PC-9 (cell line): ENCODE data around the gene XIRP1.

Experiments
- EZH2 ChIP-seq: fragments of 200-600 bp; sonication (generic); IDR thresholded peaks from 2 replicates; pipeline ENCODE4 v1.8.0; 2017; ENCODE audit warnings: antibody characterized with exemption, low read depth
- TF ChIP-seq, protein P1 (sequence below): fragments of 200-600 bp; sonication (generic); conservative IDR thresholded peaks from 2 replicates; pipeline ENCODE4 v1.6.1; 2017; ENCODE audit warnings: mixed run types, antibody characterized with exemption, mild to moderate bottlenecking, moderate library complexity

DNA sequence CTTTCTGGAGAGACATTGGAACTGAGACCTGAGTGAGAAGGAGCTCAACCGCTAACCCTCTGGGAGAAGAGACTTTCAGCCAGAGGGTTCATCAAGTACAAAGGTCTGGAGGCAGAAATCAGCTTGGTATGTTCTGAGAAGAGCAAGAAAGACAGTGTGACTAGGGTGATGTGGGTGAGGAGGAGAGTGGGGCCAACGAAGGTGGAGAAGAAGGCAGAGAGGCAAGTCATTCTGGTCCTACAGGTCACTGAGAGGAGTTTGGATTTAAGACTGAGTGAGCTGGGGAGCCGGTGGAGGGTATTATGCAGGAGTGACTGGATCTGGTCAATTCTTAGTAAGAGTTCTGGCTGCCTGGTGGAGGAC lies 12.2 kb downstream of the XIRP1 start:
- TF ChIP-seq, protein P1, sequence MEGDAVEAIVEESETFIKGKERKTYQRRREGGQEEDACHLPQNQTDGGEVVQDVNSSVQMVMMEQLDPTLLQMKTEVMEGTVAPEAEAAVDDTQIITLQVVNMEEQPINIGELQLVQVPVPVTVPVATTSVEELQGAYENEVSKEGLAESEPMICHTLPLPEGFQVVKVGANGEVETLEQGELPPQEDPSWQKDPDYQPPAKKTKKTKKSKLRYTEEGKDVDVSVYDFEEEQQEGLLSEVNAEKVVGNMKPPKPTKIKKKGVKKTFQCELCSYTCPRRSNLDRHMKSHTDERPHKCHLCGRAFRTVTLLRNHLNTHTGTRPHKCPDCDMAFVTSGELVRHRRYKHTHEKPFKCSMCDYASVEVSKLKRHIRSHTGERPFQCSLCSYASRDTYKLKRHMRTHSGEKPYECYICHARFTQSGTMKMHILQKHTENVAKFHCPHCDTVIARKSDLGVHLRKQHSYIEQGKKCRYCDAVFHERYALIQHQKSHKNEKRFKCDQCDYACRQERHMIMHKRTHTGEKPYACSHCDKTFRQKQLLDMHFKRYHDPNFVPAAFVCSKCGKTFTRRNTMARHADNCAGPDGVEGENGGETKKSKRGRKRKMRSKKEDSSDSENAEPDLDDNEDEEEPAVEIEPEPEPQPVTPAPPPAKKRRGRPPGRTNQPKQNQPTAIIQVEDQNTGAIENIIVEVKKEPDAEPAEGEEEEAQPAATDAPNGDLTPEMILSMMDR: no peak
- no peak for TF ChIP-seq EZH2
